RWPE2 (cell line): ENCODE data around the gene FGF19.

Source experiments
- ATAC-seq: fragments of 200-7000 bp; cut with Tn5 transposase; 3 replicates; pipeline ENCODE4 v1.9.1; 2021; ENCODE audit warnings: low read depth
- DNase-seq: peaks from one replicate; pipeline ENCODE4 v3.0.0-alpha.2; 2020; ENCODE audit warnings: low spot score
- H3K27ac ChIP-seq: fragments of 450-650 bp; 2 replicates; pipeline ENCODE4 v1.5.1; 2017; ENCODE audit warnings: mild to moderate bottlenecking; ENCODE audit not compliant: poor library complexity, severe bottlenecking
- H3K27me3 ChIP-seq: fragments of 250-450 bp; sonication (Bioruptor Pico); 2 replicates; pipeline ENCODE4 v1.5.1; 2021; ENCODE audit warnings: mild to moderate bottlenecking, moderate library complexity; ENCODE audit not compliant: insufficient read depth, poor library complexity, severe bottlenecking
- H3K36me3 ChIP-seq: fragments of 250-450 bp; sonication (Bioruptor Pico); 2 replicates; pipeline ENCODE4 v1.5.1; 2020; ENCODE audit warnings: low read depth, mild to moderate bottlenecking, moderate library complexity
- H3K4me1 ChIP-seq: fragments of 250-450 bp; sonication (Bioruptor Pico); 2 replicates; pipeline ENCODE4 v1.5.1; 2021; ENCODE audit warnings: mild to moderate bottlenecking, moderate library complexity; ENCODE audit not compliant: insufficient read depth, poor library complexity, severe bottlenecking
- H3K4me3 ChIP-seq: fragments of 250-450 bp; sonication (Bioruptor Pico); 2 replicates; pipeline ENCODE4 v1.5.1; 2021; ENCODE audit warnings: mild to moderate bottlenecking, moderate library complexity; ENCODE audit not compliant: severe bottlenecking
- H3K9me3 ChIP-seq: fragments of 250-450 bp; sonication (Bioruptor Pico); 2 replicates; pipeline ENCODE4 v1.5.1; 2021; ENCODE audit warnings: mild to moderate bottlenecking, moderate library complexity; ENCODE audit not compliant: severe bottlenecking
- CTCF ChIP-seq: fragments of 450-650 bp; IDR thresholded peaks from one replicate; pipeline ENCODE4 v1.5.1; 2017; ENCODE audit warnings: mild to moderate bottlenecking, moderate library complexity; ENCODE audit not compliant: poor library complexity, severe bottlenecking

FGF19 gene

GRCh38 chr11:69648679-69649575, 54.9 kb downstream of the FGF19 start:
- Histone ChIP-seq H3K4me3 (no peak overlapping the region), H3K4me1 (peaks cover 2% of the 10 kb centered on the region), H3K9me3 (no peaks in the 10 kb centered on the region), H3K27ac (no peak overlapping the region), H3K36me3 (peaks cover 100% of the 10 kb centered on the region), H3K27me3 (no peaks in the 10 kb centered on the region)
- DNase-seq (no peak), ATAC-seq (no peak)
- no peak for TF ChIP-seq CTCF
